CD4-positive, alpha-beta T cell treated with Interleukin-10 for 1 hour (primary cell): Measurements from ENCODE around the gene RTF2.

Source experiments
- DNase-seq: peaks from one replicate; pipeline ENCODE4 v3.0.0-alpha.2; 2020

RTF2 gene

GRCh38 chr20:56468316-56469076 lies at the start of gene RTF2:
RTF2 (plus strand) TSS chr20:56468627; CDS start chr20:56468698, 71 bp downstream.
- peak; percentile 96 for DNase-seq

GRCh38 chr20:56420028-56420427 lies 48.4 kb upstream of the RTF2 start:
- DNase-seq = no peak

- no peak for DNase-seq
Observed at GRCh38 chr20:56420940-56421688, 47.3 kb upstream of the RTF2 start.

GRCh38 chr20:56422076-56422823 lies 46.2 kb upstream of the RTF2 start:
- DNase-seq = no peak

- DNase-seq = no peak
Observed at GRCh38 chr20:56422824-56423189, 45.6 kb upstream of the RTF2 start.

GRCh38 chr20:56423211-56423610 lies 45.2 kb upstream of the RTF2 start:
- no peak for DNase-seq

GRCh38 chr20:56423886-56424285 lies 44.5 kb upstream of the RTF2 start:
- DNase-seq = no peak

- DNase-seq = no peak
Observed at GRCh38 chr20:56424931-56425330, 43.5 kb upstream of the RTF2 start.

GRCh38 chr20:56426026-56426425 lies 42.4 kb upstream of the RTF2 start:
- no peak for DNase-seq

- DNase-seq = no peak
Observed at GRCh38 chr20:56426926-56427325, 41.5 kb upstream of the RTF2 start.

- DNase-seq = no peak
Observed at GRCh38 chr20:56427797-56428196, 40.6 kb upstream of the RTF2 start.

GRCh38 chr20:56428410-56428809 lies 40.0 kb upstream of the RTF2 start:
- DNase-seq = no peak

GRCh38 chr20:56428881-56429280 lies 39.5 kb upstream of the RTF2 start:
- no peak for DNase-seq

- DNase-seq = no peak
Observed at GRCh38 chr20:56429502-56429901, 38.9 kb upstream of the RTF2 start.

- DNase-seq = no peak
Observed at GRCh38 chr20:56429941-56430340, 38.5 kb upstream of the RTF2 start.

GRCh38 chr20:56430461-56430860 lies 38.0 kb upstream of the RTF2 start:
- DNase-seq = no peak

GRCh38 chr20:56430957-56431356 lies 37.5 kb upstream of the RTF2 start:
- DNase-seq = no peak

GRCh38 chr20:56431471-56431870 lies 37.0 kb upstream of the RTF2 start:
- DNase-seq = no peak

GRCh38 chr20:56433221-56433879 lies 35.1 kb upstream of the RTF2 start:
- no peak for DNase-seq

- no peak for DNase-seq
Observed at GRCh38 chr20:56433880-56434255, 34.6 kb upstream of the RTF2 start.

GRCh38 chr20:56437196-56437960 lies 31.0 kb upstream of the RTF2 start:
- DNase-seq = no peak

GRCh38 chr20:56438284-56438683 lies 30.1 kb upstream of the RTF2 start:
- DNase-seq = no peak
